ENCODE data around the gene CDCA3. TPM values are rescaled to one million over a fixed set of nuclear protein-coding genes. Genes with fewer than 3 reads are reported as not detected.
A peak's percentile ranks its signal among the peaks of the same experiment; 100 is the strongest.

The CDCA3 gene
- total RNA-seq, 2 experiments from 2014 or later: 87.8 to 99.7 TPM

DNA sequence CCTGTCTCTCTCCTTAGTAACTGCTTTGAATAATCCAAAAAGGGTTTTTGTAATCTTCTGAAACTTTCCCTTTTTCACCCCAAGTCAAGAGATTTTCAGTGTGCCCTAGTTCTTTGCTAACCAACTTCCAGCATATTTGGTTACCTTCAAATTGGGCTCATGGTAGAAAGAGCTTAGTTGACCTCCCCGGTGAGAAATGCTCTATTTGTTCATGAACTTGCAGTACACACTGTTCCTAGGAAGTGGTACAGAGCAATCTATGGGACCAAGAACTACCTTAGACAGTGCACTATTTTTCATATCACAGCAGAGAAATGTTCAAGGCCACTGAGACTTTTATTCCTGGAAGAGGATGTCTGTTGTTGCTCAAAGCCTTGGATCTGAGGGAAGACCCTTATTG, 2.5 kb upstream of the CDCA3 start:
- Mint-ChIP-seq H3K27ac (peak overlapping the region; percentile 99), H3K27me3 (no peaks in the 10 kb centered on the region), H3K4me1 (peaks cover 21% of the 10 kb centered on the region), H3K4me3 (peak overlapping the region; percentile 93), H3K36me3 (ENCODE audit: low read depth) (peaks cover 56% of the 10 kb centered on the region), H3K9me3 (ENCODE audit: low read depth) (no peaks in the 10 kb centered on the region)
- ChIA-PET CTCF (interaction anchor here (0.6 to 4.0 kb wide), 12 partner anchors 11 to 283 kb away, joined by 3 to 51 read pairs (median 4); partner anchors contain the start of genes MLF2, SPSB2 and TPI1), POLR2A (interaction anchor here (0.6 to 4.2 kb wide), 9 partner anchors 9 to 360 kb away, joined by 3 to 65 read pairs (median 11); partner anchors contain the start of genes C12orf57, COPS7A, MRPL51 and RNU7-1)
- intact Hi-C loops (cut with DNase I, micrococcal nuclease): loop anchor here (1.0 to 5.0 kb wide), 4 partner anchors 14 to 296 kb away; partner anchors contain the start of genes IFFO1 (in 1 of the 2) and TPI1 (in 1 of the 2)
- ATAC-seq (no peak), DNase-seq (no peak)

DNA sequence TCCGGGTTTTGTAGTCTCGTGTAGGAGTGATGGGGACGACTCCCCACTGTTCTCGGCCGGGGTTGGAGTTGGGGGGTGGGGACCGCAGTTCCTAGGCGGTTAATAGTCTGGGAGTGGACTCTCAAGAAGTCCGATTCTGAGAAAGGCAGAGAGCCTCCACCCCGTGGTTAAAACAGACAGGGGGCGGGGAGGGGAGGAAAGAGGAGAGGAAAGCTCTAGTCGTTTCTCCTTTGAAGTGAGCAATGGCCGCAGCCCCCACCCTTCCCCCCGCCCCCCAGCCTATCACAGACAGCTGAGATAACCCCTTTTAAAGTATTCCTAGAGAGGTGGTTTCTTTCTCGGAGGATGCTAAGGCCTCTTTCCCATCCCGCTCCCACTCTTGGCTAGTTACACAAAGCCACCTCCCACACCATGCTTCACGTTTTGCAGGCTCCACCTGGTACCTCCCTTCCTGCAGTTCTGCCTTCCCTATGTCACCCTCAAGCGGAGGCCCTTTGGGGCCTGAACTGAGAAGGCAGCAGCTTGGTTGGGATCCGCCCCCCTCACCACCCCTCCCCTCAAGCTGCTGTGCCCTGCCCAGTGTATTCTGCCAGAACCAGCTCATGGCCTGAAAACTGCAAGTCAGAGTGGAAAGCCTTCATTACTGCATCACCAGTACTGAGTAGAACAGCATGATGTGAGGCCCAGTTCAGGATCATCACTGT, 1.7 kb upstream of the CDCA3 start:
- peaks cover 53% of the 10 kb centered on the region for H3K36me3 Mint-ChIP-seq (ENCODE audit: low read depth)
- H3K27ac Mint-ChIP-seq: peak overlapping the region; percentile 99
- peaks cover 21% of the 10 kb centered on the region for H3K4me1 Mint-ChIP-seq
- peak; percentile 14 for ATAC-seq
- H3K4me3 Mint-ChIP-seq: peak overlapping the region; percentile 93
- ChIA-PET CTCF (interaction anchor here (0.7 to 4.0 kb wide), 16 partner anchors 10 to 314 kb away, joined by 3 to 51 read pairs (median 4); partner anchors contain the start of genes COPS7A, SPSB2 and TPI1), POLR2A (interaction anchor here (0.5 to 4.2 kb wide), 19 partner anchors 8 to 360 kb away, joined by 3 to 65 read pairs (median 6); partner anchors contain the start of genes C12orf57, COPS7A, GAPDH and GNB3)
- intact Hi-C loops (cut with DNase I, micrococcal nuclease): loop anchor here (1.0 to 5.0 kb wide), 18 partner anchors 14 to 360 kb away; partner anchors contain the start of genes COPS7A (in 2 of the 2), EMG1 (in 2 of the 2), ING4 (in 2 of the 2) and LRRC23 (in 2 of the 2)
- H3K27me3 Mint-ChIP-seq: no peaks in the 10 kb centered on the region
- H3K9me3 Mint-ChIP-seq (ENCODE audit: low read depth): no peaks in the 10 kb centered on the region
- DNase-seq: peak; percentile 88

DNA sequence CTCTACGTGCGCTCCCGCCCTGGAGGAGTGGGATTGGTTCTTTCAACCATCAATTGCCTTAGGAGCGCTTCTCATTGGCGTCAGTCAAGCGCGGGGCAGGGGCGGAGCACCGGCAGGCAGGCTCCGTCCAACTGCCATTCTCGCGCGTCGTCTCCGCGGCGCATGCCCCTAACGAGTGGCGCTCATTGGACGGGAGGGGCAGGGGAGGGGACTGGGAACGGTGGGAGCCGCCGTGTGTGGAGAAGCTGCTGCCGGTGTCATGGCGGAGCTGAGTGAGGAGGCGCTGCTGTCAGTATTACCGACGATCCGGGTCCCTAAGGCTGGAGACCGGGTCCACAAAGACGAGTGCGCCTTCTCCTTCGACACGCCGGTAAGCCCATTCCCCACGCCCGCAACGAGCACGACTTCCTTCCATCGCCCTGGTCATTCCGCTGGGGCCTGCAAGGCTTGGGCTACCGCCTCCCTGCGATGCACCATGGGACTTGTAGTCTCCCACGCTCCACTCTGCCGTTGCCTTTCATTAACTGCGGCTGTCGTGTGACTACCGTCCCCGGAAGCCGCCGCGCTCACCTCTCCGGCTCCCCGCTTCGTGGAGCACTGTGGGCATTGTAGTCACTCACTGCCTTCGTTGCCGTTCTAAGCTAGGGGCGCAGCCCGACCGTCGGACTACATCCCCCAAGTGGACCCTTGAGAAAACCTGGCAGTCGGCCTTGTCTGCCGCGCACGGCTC, 1.0 kb upstream of the CDCA3 start, which contains the start of gene USP5:
USP5 (plus strand) TSS at position 230 of the 730 bp plus-strand sequence; CDS start at position 260, 30 bp downstream.
- ATAC-seq: peak; percentile 80
- Mint-ChIP-seq H3K27ac (peak within 1 kb of the TSS; percentile 99), H3K4me1 (peaks cover 21% of the 10 kb centered on the region), H3K36me3 (ENCODE audit: low read depth) (peaks cover 53% of the 10 kb centered on the region), H3K9me3 (ENCODE audit: low read depth) (no peaks in the 10 kb centered on the region), H3K27me3 (no peaks in the 10 kb centered on the region), H3K4me3 (peak within 1 kb of the TSS; percentile 93)
- ChIA-PET POLR2A (interaction anchor here (0.6 to 4.2 kb wide), 19 partner anchors 9 to 382 kb away, joined by 3 to 65 read pairs (median 4); partner anchors contain the start of genes C12orf57, COPS7A, GAPDH and GNB3), CTCF (interaction anchor here (0.6 to 4.0 kb wide), 30 partner anchors 10 to 313 kb away, joined by 3 to 51 read pairs (median 4); partner anchors contain the start of genes COPS7A, MLF2, SPSB2 and TPI1)
- intact Hi-C loops (cut with DNase I, micrococcal nuclease): loop anchor here (1.0 to 5.0 kb wide), 18 partner anchors 15 to 359 kb away; partner anchors contain the start of genes COPS7A (in 2 of the 2), EMG1 (in 2 of the 2), ING4 (in 2 of the 2) and LRRC23 (in 2 of the 2)
- DNase-seq: peak; percentile 99

DNA sequence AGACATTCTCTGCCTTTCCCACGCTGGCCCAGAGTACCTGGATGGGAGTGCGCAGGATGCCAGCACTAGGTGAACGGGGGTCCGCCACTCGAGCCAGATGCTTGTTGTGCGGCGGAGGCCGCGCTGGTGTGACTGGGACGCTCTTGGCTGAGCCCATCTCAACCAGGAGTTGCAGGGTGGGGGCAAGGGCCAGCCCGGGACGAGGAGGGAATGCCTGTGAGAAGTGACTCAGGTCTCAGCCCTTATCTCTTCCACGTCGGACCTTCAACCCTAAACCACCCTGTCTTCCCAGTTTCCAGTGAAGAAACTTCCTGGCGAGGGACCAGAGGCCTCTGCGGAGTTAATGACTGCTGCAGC, 312 bp downstream of the CDCA3 start:
- Mint-ChIP-seq H3K27ac (peak overlapping the region; percentile 99), H3K27me3 (no peaks in the 10 kb centered on the region), H3K4me3 (peak overlapping the region; percentile 93), H3K9me3 (ENCODE audit: low read depth) (no peaks in the 10 kb centered on the region), H3K36me3 (ENCODE audit: low read depth) (peaks cover 50% of the 10 kb centered on the region), H3K4me1 (peaks cover 21% of the 10 kb centered on the region)
- ATAC-seq (no peak), DNase-seq (no peak)
- ChIA-PET POLR2A (interaction anchor here (0.9 to 4.2 kb wide), 8 partner anchors 10 to 317 kb away, joined by 3 to 65 read pairs (median 19); partner anchors contain the start of genes C12orf57, CD4, GAPDH and RNU7-1), CTCF (interaction anchor here (0.5 to 4.0 kb wide), 23 partner anchors 10 to 312 kb away, joined by 3 to 51 read pairs (median 4); partner anchors contain the start of genes COPS7A, SPSB2, TPI1 and ZNF384)
- intact Hi-C loops (cut with DNase I, micrococcal nuclease): loop anchor here (1.0 to 5.0 kb wide), 3 partner anchors 23 to 293 kb away; partner anchors contain the start of genes IFFO1 (in 1 of the 2) and SPSB2 (in 1 of the 2)

DNA sequence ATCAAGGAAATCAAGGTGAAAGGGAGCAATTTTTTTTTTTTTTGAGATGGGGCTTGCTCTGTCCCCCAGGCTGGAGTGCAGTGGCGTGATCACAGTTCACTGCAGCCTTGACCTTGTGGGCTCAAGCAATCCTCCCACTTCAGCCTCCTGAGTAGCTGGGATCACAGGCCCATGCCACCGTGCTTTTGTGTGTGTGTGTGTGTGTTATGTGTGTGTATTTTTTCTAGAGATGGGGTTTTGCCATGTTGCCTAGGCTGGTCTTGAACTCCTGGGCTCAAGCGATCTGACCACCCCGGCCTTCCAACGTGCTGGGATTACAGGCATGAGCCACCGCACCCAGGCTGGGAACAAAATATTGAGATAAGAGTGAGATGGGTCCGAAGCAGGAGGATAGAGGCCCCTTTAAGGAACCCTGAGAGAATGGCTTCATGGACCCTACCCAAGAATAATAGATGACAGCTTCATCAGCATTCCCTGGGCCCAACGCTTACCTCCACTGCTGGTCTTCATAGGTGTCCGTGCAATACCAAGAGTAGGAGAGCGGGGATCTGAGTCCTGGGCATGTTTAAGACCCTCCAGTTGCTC, 1.0 kb downstream of the CDCA3 start:
- Mint-ChIP-seq H3K9me3 (ENCODE audit: low read depth) (no peaks in the 10 kb centered on the region), H3K36me3 (ENCODE audit: low read depth) (peaks cover 47% of the 10 kb centered on the region), H3K27me3 (no peaks in the 10 kb centered on the region), H3K4me1 (peaks cover 21% of the 10 kb centered on the region), H3K4me3 (peak overlapping the region; percentile 93), H3K27ac (peak overlapping the region; percentile 99)
- DNase-seq: no peak
- POLR2A ChIA-PET: no interaction called here
- CTCF ChIA-PET: interaction anchor here (0.6 to 3.0 kb wide), 8 partner anchors 9 to 286 kb away, joined by 3 to 27 read pairs (median 6); no protein-coding TSS in a partner anchor
- no peak for ATAC-seq
- intact Hi-C loops (cut with DNase I, micrococcal nuclease): loop anchor here (5.0 kb wide), 2 partner anchors 87 to 293 kb away; partner anchors contain the start of gene IFFO1 (in 1 of the 2)

DNA sequence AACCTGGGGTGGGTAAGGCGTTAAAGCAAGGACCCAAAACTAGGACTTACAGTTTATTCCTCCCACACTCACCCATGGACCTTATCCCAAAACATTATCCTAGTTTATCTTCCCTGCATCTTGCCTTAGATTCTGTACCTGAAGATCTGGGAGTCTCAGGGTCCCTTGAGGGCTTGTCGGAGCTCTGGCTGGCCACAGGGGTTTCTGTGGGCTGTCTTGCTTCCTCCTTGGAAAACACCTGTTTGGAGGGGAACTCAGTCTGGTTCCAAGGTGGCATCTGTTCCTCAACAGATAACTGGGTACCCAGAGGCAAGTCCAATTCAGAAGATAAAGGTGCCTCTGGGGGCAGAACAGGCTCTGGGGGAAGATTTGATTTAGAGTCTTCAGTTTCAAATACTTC, 1.7 kb downstream of the CDCA3 start:
- ATAC-seq: no peak
- H3K9me3 Mint-ChIP-seq (ENCODE audit: low read depth): no peaks in the 10 kb centered on the region
- POLR2A ChIA-PET: no interaction called here
- H3K4me3 Mint-ChIP-seq: peak overlapping the region; percentile 93
- CTCF ChIA-PET: interaction anchor here (0.6 to 3.0 kb wide), 6 partner anchors 14 to 159 kb away, joined by 3 to 27 read pairs (median 6); partner anchors contain the start of genes MLF2 and P3H3
- peak overlapping the region; percentile 61 for H3K27ac Mint-ChIP-seq
- H3K36me3 Mint-ChIP-seq (ENCODE audit: low read depth): peaks cover 45% of the 10 kb centered on the region
- intact Hi-C loops (cut with DNase I, micrococcal nuclease): no loop called here
- H3K4me1 Mint-ChIP-seq: peaks cover 21% of the 10 kb centered on the region
- H3K27me3 Mint-ChIP-seq: no peaks in the 10 kb centered on the region
- no peak for DNase-seq

DNA sequence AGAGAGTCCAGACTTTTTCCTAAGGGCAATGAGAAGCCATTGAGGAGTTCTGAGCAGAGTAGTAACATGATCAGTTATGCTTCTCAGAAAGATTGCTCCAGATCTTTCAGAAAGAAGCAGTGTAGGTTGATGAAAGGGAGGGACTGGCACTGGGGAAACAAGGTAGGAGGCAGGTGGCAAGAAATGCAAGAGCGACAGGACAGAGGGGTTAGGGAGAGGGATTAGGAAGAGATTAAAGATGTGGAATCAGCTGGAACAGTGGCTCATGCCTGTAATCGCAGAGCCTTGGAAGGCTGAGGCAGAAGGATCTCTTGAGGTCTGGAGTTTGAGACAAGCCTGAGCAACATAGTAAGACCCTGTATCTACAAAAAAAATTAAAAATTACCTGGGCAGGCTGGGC, 3.4 kb downstream of the CDCA3 start:
- ATAC-seq (no peak), DNase-seq (no peak)
- H3K36me3 Mint-ChIP-seq (ENCODE audit: low read depth): peaks cover 37% of the 10 kb centered on the region
- no peak overlapping the region for H3K4me3 Mint-ChIP-seq
- no peaks in the 10 kb centered on the region for H3K9me3 Mint-ChIP-seq (ENCODE audit: low read depth)
- ChIA-PET CTCF (interaction anchor here (0.7 to 2.7 kb wide), 3 partner anchors 11 to 93 kb away, joined by 3 to 11 read pairs (median 8); partner anchors contain the start of gene MLF2), POLR2A (no interaction called here)
- H3K27ac Mint-ChIP-seq: peak overlapping the region; percentile 66
- intact Hi-C loops (cut with DNase I, micrococcal nuclease): no loop called here
- peaks cover 7% of the 10 kb centered on the region for H3K4me1 Mint-ChIP-seq
- H3K27me3 Mint-ChIP-seq: no peaks in the 10 kb centered on the region

DNA sequence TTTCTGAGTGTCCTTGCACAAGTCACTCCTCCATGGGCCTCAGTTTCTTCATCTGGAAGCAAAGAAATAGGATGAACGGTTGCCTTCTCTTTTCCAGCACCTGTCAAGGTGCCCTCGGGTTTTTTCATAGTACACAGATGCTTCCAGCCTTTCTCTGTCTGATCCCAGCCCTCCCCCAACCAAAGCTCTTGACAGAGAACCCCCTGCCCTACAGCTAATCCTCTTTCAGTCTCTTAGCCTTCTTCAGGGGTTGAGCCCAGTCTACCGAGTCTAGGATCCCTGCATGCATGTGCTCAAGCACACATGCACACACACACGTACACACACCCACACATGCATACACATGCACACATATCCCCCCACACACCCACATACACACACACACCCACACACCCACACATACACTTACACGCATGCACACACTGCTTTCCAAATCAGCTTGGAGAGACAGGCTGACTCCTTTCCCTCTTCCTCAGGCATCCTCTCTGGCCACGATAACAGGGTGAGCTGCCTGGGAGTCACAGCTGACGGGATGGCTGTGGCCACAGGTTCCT, 4.7 kb downstream of the CDCA3 start:
- intact Hi-C loops (cut with DNase I, micrococcal nuclease): no loop called here
- CTCF ChIA-PET: interaction anchor here (1.0 kb wide), 1 partner anchor 18 kb away, joined by 3 read pairs; no protein-coding TSS in a partner anchor
- H3K36me3 Mint-ChIP-seq (ENCODE audit: low read depth): peaks cover 37% of the 10 kb centered on the region
- peaks cover 7% of the 10 kb centered on the region for H3K4me1 Mint-ChIP-seq
- DNase-seq (no peak), ATAC-seq (no peak)
- H3K27me3 Mint-ChIP-seq: no peaks in the 10 kb centered on the region
- no peak overlapping the region for H3K4me3 Mint-ChIP-seq
- POLR2A ChIA-PET: no interaction called here
- no peak overlapping the region for H3K27ac Mint-ChIP-seq
- no peaks in the 10 kb centered on the region for H3K9me3 Mint-ChIP-seq (ENCODE audit: low read depth)

DNA sequence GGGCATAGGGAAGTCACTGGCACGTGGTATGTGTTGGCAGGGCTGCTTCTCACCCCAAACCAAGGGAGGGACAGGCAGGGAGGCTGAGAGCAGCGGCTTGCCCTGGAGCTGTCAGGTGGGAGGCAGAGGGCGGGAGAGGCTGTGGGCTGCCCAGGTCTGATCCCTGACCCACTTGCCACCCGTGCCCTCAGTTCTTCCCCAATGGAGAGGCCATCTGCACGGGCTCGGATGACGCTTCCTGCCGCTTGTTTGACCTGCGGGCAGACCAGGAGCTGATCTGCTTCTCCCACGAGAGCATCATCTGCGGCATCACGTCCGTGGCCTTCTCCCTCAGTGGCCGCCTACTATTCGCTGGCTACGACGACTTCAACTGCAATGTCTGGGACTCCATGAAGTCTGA, 5.7 kb downstream of the CDCA3 start:
- no peak overlapping the region for H3K27ac Mint-ChIP-seq
- no peak for DNase-seq
- ATAC-seq: no peak
- H3K4me3 Mint-ChIP-seq: no peak overlapping the region
- no peaks in the 10 kb centered on the region for H3K27me3 Mint-ChIP-seq
- intact Hi-C loops (cut with DNase I, micrococcal nuclease): no loop called here
- H3K9me3 Mint-ChIP-seq (ENCODE audit: low read depth): no peaks in the 10 kb centered on the region
- ChIA-PET CTCF (interaction anchor here (1.4 to 1.8 kb wide), 3 partner anchors 9 to 108 kb away, joined by 3 to 10 read pairs (median 7); no protein-coding TSS in a partner anchor), POLR2A (interaction anchor here (1.3 to 2.1 kb wide), 2 partner anchors 8 to 12 kb away, joined by 3 to 6 read pairs; no protein-coding TSS in a partner anchor)
- peaks cover 33% of the 10 kb centered on the region for H3K36me3 Mint-ChIP-seq (ENCODE audit: low read depth)
- H3K4me1 Mint-ChIP-seq: peaks cover 5% of the 10 kb centered on the region

Measured in activated CD4-positive, alpha-beta T cell treated with anti-CD3 and anti-CD28 coated beads for 36 hours (primary cell).